NCI-H748 (cell line): ENCODE data around the gene PIK3AP1.
A peak's percentile ranks its signal among the peaks of the same experiment; 100 is the strongest.

Source experiments
- DNase-seq: peaks from one replicate; lab custom pipeline; 2025; ENCODE audit not compliant: unreplicated experiment; lab: John Stamatoyannopoulos, UW

Gene PIK3AP1

DNA sequence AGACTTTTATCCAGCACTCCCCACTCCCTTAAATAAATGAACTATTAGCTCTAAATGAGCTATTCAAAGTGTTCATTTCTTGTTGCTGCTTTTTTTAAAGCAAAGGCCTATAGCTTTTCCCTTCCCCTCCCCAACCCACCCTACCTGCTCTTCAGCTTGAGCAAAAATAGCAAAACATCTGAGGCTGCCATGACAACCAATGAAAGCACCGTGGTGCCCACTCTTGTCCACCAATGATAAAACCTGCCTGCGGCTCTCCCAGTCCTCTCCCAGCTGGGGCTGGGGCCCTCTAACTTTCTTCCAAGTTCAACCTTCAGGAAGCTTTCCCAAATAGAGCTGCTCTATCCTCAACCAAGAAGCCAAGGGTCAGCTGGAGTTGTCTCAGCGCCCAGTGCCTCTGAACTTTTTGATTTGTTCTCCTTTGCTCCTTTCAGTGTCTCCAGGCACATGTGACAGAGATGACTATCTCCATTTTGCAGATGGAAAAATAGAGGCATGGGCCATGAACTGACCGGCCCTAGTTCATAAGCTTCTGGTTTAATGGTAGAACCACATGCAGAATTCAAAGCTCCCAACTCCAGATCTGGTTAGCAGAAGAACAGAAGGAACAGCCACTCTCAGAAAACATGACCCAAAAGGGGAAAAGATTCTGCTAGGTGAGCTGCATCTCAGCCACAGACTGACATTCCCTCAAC, 47.7 kb downstream of the PIK3AP1 start:
- peak; percentile 54 for DNase-seq

DNA sequence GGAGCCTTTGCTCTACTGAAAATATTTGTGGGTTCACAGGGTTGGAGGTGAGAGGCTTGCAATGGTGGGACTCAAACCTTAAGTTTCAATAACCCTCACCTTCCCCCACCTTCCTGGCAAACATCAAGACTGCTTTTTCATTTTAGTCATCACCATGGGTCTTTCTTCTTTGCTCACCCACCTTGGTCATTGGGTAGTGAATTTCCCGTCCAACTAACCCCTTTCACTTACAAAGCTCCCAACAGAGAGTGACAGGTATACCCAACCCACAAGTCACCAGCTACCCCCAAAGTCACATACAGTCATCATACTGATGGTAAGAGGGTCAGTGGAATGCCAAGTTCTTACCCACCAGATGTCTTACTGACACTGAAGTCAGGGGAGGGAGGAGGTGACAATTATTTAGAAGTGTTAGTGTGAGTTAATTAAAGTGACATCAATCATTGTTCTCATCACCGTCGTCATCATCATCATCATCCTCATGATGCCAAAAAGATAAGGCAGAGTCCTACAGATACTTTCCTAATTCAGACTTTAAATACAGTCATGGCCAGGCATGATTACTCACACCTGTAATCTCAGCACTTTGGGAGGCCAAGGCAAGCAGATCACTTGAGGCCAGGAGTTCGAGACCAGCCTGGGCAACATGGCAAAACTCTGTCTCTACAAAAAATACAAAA, 49.0 kb downstream of the PIK3AP1 start:
- no peak for DNase-seq

DNA sequence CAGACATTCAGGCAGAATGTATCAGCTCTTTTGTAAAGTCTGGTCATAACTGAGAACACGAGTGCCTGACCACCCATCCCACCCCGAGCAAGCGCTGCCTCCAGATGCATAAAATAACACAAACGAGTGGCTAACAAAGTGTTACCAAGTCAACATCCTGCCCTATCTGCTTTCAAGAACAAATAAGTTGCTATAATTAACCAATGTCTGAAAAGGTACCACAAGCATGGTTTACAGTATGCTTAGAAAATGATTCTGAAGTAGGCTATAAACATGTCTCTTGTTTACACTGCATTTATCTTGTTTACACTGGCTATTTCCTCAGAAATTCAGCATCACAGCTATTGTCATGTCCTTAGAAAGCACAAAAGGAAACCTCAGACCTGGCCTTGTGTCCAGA, 49.5 kb downstream of the PIK3AP1 start:
- DNase-seq = peak; percentile 96

DNA sequence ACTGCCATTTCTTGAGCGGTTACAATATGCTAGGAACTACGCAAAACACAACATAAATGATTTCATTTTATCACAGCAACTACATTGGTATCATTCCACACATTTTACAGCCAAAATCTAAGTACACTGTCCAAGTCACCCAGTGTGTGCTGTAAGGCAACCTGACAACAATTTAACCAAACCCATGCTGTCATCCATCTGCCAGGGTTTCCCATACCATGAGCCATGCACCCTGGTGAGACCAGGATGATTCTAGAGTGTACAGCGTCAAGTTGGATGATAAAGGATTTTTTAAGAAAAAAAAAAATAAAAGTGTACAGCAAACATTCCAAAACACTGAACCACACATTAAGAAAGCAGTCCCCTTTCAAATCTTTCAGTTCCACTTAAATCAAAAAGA, 52.9 kb downstream of the PIK3AP1 start:
- DNase-seq = no peak

DNA sequence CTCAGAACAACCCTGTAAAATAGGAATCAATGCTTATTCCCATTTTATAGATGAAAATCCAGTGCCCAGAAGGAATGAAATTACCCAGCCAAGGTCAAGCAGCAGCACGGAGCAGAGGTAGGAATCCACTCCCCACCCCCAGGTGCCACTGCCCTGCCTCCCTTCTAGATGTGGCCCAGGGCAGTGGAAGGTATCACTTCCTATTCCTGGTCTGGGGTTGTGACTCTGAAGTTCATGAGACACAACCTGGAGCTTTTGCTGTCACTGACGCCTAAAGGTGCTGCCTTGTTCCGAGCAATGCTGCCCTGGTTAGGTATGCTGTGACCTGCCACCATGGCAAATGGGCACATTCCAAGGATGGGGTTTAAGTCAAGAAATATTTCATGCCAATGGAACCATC, 53.6 kb downstream of the PIK3AP1 start:
- DNase-seq = no peak

DNA sequence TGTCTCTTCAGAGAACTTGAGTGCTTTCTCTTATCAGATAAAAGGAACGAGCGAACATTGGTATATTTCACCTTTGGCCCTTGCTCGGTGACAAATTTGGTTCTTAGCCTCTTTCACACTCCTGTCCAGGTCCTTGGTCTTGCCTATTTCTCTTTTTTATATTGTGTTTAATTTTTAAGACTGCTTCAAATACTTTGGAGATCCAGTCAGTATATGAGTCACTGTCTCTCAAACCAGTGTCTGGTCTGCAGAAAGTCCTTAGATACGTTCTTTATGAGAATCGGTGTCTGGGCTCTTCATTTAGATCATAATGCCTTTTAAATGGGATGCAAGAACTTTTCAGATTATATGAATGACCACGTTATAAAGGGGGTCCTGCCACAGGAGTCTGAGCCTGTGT, 55.0 kb downstream of the PIK3AP1 start:
- DNase-seq = no peak

DNA sequence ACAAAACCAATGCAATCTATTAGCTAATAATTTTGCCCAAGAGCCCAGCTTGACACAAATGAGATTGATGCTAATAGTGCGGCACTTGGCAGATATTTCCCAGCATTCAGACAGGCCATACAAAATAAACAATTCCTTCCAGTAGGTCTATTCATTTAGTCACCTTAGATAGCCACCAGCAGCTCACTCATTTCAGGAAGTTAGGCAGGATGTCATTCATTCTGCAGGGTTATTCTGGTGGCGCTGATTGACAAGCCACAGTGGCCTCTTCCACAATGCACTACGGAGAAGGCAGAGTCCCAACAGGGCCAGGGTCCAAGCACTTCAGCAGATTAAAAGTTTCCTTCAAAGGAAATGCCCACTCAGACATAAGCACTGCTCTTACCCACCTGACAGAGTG, 55.8 kb downstream of the PIK3AP1 start:
- no peak for DNase-seq

DNA sequence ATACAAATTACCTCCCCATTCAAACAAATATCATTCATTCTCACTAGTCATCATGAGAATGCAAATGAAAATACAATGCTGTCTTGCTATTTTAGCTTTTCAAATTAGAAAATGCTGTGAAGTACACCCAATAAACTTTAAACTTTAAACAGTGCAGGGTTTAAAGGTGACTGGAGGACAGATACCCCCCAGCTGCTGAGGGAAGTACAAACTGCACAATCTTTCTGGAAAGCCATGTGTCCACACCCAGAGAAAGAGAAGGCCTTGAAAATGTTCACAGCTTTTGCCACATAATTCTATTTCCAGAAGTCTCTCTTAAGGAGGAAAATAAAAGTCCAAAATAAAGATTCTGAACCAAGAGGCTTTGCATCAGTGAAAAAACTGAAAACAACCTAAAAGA, 56.5 kb downstream of the PIK3AP1 start:
- no peak for DNase-seq

DNA sequence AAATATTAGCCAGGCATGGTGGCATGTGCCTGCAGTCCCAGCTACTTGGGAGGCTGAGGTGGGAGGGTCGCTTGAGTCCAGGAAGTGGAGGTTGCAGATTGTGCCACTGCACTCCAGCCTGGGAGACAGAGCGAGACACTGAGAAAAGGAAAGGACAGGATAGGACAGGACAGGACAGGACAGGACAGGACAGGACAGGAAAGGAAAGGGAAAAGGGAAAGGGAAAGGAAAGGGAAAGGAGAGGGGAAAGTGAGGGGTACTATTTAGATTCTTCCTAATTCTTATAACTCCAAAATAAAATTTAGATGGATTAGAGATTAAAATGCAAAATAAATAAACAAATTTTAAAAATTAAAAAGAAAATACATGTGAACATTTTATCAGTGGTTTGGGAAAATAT, 58.7 kb downstream of the PIK3AP1 start:
- no peak for DNase-seq

DNA sequence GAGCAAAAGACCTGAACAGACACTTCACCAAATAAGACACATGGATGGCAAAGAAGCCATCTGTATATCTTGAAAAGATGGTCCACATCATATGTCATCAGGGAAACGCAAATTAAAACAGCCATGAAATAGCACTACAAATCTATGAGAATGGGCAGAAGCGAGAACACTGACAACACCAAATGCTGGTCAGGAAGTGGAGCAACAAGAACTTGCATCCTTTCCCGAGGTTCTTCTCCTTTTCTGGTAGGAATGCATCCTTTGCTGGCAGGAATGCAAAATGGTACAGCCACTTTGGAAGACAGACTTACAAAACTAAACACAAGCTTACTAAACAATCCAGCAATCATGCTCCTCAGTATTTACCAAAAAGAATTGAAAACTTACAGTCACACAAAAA, 60.0 kb downstream of the PIK3AP1 start:
- no peak for DNase-seq

DNA sequence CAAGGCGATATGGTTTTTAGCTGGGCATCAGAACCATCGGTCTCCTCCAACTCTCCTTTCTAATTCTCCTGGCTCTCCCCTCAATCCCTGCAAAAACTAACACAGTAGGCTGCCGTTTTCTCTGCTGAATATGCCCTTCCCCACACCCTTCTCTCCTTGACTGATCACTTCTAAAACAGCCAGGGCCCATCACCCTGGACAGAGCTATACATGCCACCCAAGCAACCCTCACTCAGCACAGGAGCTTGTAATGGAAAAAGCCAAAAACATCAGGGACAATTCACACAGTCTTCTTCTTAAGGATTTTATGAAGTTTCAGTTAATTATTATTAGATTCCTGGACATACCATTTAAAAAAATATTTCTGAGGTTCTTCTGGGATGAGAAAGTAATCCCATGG, 61.5 kb downstream of the PIK3AP1 start:
- DNase-seq = no peak

DNA sequence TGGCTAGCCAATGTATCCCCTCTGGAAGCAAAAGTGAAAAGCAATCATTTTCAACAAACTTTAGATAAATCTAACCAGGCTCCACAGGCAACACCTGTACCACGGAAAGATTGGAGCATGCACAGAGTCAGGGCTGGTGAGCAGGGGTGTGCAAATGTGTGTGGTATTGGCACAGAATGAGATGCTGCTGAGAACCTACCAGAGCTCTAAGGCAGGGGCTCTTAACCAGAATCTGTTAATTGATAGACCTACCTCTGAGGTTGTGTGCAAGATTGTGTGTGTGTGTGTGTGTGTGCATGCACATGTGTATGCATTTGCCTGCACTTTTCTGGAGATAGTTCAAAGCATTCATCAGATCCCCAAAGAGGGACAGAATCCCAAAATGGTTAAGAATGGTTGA, 62.9 kb downstream of the PIK3AP1 start:
- DNase-seq = no peak

DNA sequence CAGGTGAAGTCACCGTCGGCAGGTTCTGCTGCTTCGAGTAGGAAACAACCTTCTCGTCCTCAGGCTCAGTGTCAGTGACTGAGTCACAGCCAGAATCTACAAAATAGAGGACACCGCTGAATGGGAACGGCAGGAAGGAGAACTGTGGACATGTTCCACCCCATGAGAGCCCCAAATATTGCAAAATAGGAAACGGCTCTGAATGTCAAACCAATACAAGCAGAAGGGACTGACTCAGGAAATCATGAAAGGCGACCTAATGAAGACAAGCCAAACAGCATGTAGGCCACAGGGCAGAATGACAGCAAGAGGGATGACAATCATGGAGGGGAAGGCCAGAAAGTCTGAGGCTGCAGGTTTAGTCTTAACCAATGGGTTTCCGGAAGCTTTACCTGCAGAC, 63.5 kb downstream of the PIK3AP1 start:
- DNase-seq = no peak

DNA sequence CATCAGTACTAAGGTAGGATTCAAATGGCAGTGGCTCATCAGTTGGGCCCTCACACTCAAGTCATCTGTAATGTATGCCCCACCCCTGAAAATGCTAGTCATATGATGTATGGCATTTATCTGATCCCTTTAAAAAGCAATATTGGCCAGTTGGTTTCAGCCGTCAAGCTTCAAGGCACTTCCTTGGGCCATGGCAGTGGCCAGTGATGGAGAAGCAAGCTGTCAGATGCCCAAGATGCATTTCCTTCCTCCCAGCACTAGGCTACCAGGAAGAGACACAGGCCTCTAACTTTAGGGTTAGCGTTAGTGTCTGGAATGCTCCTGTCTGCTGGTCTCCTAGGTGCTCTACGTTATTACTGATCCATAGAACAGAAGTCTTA, 64.1 kb downstream of the PIK3AP1 start:
- DNase-seq = no peak

DNA sequence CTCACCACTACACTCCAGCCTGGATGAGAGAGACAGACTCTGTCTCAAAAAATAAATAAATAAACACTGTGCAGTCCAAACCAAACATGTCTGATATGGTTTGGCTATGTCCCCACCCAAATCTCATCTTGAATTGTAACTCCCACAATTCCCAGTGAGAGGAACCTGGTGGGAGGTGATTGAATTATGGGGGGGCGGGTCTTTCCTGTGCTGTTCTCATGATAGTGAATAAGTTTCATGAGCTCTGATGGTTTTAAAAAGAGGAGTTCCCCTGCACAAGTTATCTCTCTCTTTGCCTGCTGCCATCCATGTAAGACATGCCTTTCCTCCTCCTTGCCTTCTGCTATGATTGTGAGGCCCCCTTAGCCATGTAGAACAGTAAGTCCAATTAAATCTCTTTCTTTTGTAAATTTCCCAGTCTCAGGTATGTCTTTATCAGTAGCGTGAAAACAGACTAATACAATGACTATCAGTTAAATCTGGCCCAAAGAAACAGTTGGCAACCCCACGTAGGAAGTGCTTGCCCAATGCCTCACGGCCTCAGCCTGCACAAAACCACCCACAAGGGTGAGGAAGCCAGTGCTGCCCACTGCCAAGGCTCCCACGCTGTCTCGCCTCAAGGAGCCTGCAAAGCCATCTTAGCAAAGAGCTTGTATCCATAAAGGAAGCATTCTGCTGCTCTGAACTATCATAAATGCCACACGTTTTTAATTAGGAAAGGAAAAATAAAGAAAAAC, 64.7 kb downstream of the PIK3AP1 start:
- no peak for DNase-seq

DNA sequence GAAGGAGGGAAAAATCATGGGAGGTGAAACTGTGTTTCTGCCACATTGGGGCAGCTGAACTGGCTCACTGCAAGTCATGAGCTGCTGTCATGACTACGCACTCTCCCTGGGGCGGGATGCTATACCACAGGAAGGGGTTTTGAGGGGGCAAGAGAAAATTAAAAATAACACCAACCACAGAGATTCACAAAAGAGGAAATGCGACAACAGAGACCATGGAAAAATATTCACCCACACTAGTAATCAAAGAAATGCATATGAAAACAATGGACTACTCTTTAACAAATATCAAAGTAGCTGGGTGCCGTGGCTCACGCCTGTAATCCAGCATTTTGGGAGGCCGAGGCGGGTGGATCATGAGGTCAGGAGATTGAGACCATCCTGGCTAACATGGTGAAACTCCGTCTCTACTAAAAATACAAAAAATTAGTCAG, 68.3 kb downstream of the PIK3AP1 start:
- DNase-seq = no peak

DNA sequence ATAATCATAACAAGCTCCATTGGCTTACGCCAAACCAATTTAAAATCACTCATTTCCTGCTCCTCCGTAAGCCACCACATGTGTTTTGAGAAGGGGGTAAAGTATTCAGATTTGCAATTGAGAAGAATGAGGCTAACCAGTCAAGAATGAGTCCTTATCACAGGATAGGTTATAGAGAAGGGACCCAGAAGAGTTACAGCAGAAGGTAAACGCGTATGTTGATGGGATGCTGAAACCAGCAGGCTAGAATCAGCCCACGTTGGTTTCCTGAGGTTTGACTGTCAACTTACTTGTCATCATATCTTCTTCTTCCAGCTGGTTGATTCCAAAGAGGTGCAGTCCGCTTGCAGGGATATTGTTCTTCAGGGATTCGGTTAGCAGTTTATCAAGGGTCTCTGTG, 69.4 kb downstream of the PIK3AP1 start:
- no peak for DNase-seq

DNA sequence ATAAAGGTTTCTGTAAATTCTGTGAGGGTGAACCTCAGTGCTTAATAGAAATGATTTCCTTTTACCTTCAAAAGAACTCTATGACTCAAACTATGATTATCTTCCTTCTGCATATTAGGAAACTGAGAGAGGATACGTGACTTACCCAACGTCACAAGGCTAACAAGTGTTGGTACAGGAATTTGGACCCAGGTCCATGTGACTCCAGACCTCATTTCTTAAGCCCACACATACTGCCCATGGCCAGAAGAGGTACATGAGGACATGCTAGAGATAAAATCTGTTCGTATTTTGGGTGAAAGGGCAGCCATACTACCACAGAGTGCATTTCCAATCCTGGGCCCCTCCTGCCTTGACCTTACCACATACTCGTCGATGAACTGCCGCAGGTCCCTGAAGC, 72.0 kb downstream of the PIK3AP1 start:
- no peak for DNase-seq

DNA sequence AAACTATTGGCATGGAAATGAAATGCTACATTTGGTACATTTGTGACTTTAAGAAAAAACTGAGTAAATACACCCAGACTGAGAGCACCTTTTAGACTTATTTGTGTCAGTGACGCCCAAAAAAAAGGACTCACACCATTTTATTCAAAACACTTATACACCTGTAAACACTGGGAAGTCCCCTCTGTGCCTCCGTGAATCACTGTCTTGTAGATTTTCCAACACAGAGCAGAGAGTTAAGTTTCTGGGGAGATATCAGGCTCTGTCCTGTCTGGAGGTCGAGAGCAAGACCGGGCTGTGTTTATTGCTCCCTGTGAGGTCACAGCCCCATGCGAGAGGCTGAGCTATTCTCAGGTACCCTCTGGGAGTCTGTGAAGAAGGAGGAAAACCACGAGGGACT, 72.8 kb downstream of the PIK3AP1 start:
- DNase-seq = no peak

DNA sequence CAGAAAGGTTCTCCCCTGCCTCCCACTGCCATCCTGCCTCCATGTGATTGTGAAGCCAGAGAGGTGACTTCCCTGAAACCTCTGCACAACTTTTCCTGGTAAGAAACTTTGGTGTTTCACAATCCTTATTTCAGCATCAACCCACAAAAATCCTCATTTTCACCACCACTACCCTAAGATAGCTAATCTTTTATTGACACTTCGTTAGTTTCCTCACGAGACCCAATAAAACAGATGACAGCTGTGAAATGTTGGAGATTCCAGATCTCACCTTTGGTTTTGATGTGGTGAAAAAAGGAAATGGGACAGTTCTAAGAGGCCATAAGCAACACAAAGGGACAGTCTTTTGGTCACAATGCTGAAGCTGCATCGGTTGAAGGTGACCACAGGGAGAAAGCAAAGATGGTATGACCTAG, 73.6 kb downstream of the PIK3AP1 start:
- no peak for DNase-seq

DNA sequence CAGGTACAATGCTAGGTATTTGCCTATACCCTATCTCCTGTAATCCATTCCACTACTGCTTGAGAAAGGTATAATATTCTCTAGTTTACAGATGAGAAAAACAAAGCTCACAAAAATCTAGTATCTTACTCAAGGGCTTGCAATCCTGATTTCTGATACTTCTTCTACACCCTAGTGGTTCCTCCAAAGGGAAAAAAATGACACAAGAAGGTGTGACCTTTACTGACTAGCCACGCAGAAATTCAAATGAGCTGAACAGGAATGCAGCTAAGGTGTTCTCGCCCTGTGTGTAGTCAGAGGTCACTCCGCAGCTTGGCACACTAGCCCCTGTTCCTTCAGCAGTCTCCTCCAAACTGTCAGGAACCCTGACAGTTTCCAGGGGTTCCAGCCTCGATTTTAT, 74.0 kb downstream of the PIK3AP1 start:
- DNase-seq = no peak

DNA sequence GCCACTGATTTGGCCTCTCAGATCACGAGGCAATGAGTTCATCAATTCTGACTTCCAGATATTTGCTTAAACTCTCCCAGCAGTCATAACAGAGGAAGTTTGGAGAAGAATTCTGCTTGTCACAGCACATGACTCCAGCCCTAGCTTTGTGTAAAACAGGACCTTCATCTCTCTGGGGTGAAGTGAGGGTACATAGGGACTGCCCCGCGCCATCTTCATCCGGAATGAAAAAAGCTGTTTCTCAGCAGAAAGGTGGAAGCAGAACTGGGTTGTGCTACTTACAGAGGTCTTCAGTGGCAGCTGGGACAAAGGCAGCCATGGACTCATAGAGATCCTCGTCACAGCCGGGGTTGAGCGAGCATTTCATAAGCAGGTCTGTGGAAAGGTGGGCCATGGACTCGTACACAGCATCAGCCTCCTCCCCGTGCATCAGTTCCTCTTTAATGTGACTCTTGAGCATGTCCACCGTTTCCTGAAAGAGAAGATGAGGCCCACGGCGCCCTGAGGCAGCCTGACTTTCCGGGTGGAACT, 75.1 kb downstream of the PIK3AP1 start:
- no peak for DNase-seq
